Heart left ventricle (tissue), 13 donors: Measurements from ENCODE around the gene ABR.

Source experiments
- CTCF ChIP-seq, 12 donors: fragments of 200-600 bp; sonication (generic) in 4 of 12; IDR thresholded peaks; one replicate each; pipeline versions ENCODE4 v1.5.0 to v1.8.0; 2018 to 2022; ENCODE audit warnings: antibody characterized with exemption in 12 of 12, mild to moderate bottlenecking in 5 of 12
- POLR2A ChIP-seq, 2 donors: fragments of 450-650 bp; IDR thresholded peaks; one replicate each; pipeline ENCODE4 v1.6.1; 2017; ENCODE audit warnings: antibody characterized with exemption in 2 of 2, mild to moderate bottlenecking in 2 of 2, moderate library complexity in 2 of 2
- donor health status: ischemic (EF 13 %, LVEDD 7.1; RV severe dilation, severe dysfunction).
- donor health status: DM: no; HTN: yes; CAD: no.
- donor health status: DM: no; HTN: no; CAD: no.
- donor health status: ischemic (EF 25% LVEDD 6.9; RV normal size, moderate dysfunction).
- donor health status: ischemic (EF 25% LVEDD 5.7; RV mildly dilated, moderate dysfunction).
- donor health status: ischemic (EF 35%, LVEDD 5.7; RV mildly dilated, moderate dysfunction).
- donor health status: nonischemic (EF 11% LVEDD 7.7; RV severe dilation, severe dysfunction).
- donor health status: DM: yes; HTN: yes; CAD: no.
- donor health status: PGD.
- donor health status: ischemic (EF 29% LVEDD 5.4; RV normal size, mild dysfunction).
- donor health status: nonischemic (EF 23%, LVEDD 6.1; RV moderate dilation, normal function).

- TF ChIP-seq POLR2A (IDR thresholded peaks at IDR 0.05) = no peak
- no peak for TF ChIP-seq CTCF (IDR thresholded peaks at IDR 0.05)
Observed at GRCh38 chr17:1001640-1002411, 178.0 kb downstream of the ABR start.
